Measurements from ENCODE around the gene TSPYL6.

- no peak for TF ChIP-seq POLR2A (IDR thresholded peaks at IDR 0.05)
- TF ChIP-seq CTCF (IDR thresholded peaks at IDR 0.05), result no peak
Measured at GRCh38 chr2:54258166-54258565, 2.1 kb upstream of the TSPYL6 start.

Data from uterus (tissue), 2 donors.